Trophoblast cell (in vitro differentiated cells and primary cell): Measurements from ENCODE around the gene A1BG.
"Not testable (repeated sequence)": the region's sequence is repeated elsewhere in the genome, so short reads cannot be mapped to it uniquely, and the experiment has no call there.

ENCODE experiments used
- DNase-seq, 2 donors: peaks; one replicate each; pipeline ENCODE4 v3.0.0-alpha.2; 2016
- H2AFZ ChIP-seq: 2 replicates; pipeline ENCODE4 v1.6.1; 2013; ENCODE audit warnings: low read length, moderate library complexity, mild to moderate bottlenecking; ENCODE audit not compliant: insufficient read depth, poor library complexity
- H2AK5ac ChIP-seq: 2 replicates; pipeline ENCODE4 v1.6.1; 2013; ENCODE audit warnings: mild to moderate bottlenecking, low read length
- H2BK120ac ChIP-seq: 2 replicates; pipeline ENCODE4 v1.6.1; 2013; ENCODE audit warnings: low read length, mild to moderate bottlenecking, moderate library complexity; ENCODE audit not compliant: insufficient read depth, poor library complexity
- H2BK12ac ChIP-seq: 2 replicates; pipeline ENCODE4 v1.6.1; 2013; ENCODE audit warnings: mild to moderate bottlenecking, low read length, moderate library complexity
- H2BK5ac ChIP-seq: 2 replicates; pipeline ENCODE4 v1.6.1; 2013; ENCODE audit warnings: low read length, low read depth, moderate library complexity, mild to moderate bottlenecking; ENCODE audit not compliant: poor library complexity
- H3K14ac ChIP-seq: 2 replicates; pipeline ENCODE4 v1.6.1; 2013; ENCODE audit warnings: mild to moderate bottlenecking, low read length
- H3K18ac ChIP-seq: 2 replicates; pipeline ENCODE4 v1.6.1; 2013; ENCODE audit warnings: mild to moderate bottlenecking, low read length
- H3K23ac ChIP-seq: 2 replicates; pipeline ENCODE4 v1.6.1; 2013; ENCODE audit warnings: low read length
- H3K27ac ChIP-seq: 2 replicates; pipeline ENCODE4 v1.5.1; 2013; ENCODE audit warnings: low read depth, mild to moderate bottlenecking, inconsistent platforms, low read length, moderate library complexity
- H3K27me3 ChIP-seq: 2 replicates; pipeline ENCODE4 v1.6.1; 2013; ENCODE audit warnings: inconsistent platforms, mild to moderate bottlenecking, low read length, moderate library complexity; ENCODE audit not compliant: insufficient read depth
- H3K36me3 ChIP-seq, 2 experiments: 1 replicate in 1 of 2; 2 replicates in 1 of 2; pipeline ENCODE4 v1.6.1; 2013; ENCODE audit warnings: low read length in 2 of 2, mild to moderate bottlenecking in 2 of 2, moderate library complexity in 1 of 2; ENCODE audit not compliant: insufficient read depth in 2 of 2, control insufficient read depth in 1 of 2
- H3K4ac ChIP-seq: 2 replicates; pipeline ENCODE4 v1.6.1; 2013; ENCODE audit warnings: low read depth, mild to moderate bottlenecking, low read length, moderate library complexity
- H3K4me1 ChIP-seq, 2 experiments: 1 replicate in 1 of 2; 2 replicates in 1 of 2; pipeline ENCODE4 v1.6.1; 2013; ENCODE audit warnings: low read length in 2 of 2, mild to moderate bottlenecking in 2 of 2, moderate library complexity in 1 of 2; ENCODE audit not compliant: insufficient read depth in 2 of 2, control insufficient read depth in 1 of 2
- H3K4me2 ChIP-seq: 2 replicates; pipeline ENCODE4 v1.6.1; 2013; ENCODE audit warnings: inconsistent platforms, mild to moderate bottlenecking, low read length, moderate library complexity
- H3K4me3 ChIP-seq: 2 replicates; pipeline ENCODE4 v1.5.1; 2013; ENCODE audit warnings: mild to moderate bottlenecking, low read depth, low read length, inconsistent platforms
- H3K79me1 ChIP-seq: one replicate; pipeline ENCODE4 v1.6.1; 2013; ENCODE audit warnings: low read length
- H3K79me2 ChIP-seq: 2 replicates; pipeline ENCODE4 v1.6.1; 2013; ENCODE audit warnings: low read length, mild to moderate bottlenecking; ENCODE audit not compliant: control insufficient read depth, insufficient read depth, poor library complexity
- H3K9ac ChIP-seq: 2 replicates; pipeline ENCODE4 v1.6.1; 2013; ENCODE audit warnings: mild to moderate bottlenecking, low read length
- H3K9me3 ChIP-seq: 2 replicates; pipeline ENCODE4 v1.6.1; 2013; ENCODE audit warnings: low read depth, mild to moderate bottlenecking, control low read depth, inconsistent platforms, low read length; ENCODE audit not compliant: insufficient read depth
- H4K12ac ChIP-seq: 2 replicates; pipeline ENCODE4 v1.6.1; 2013; ENCODE audit warnings: low read depth, mild to moderate bottlenecking, low read length, moderate library complexity
- H4K8ac ChIP-seq: 2 replicates; pipeline ENCODE4 v1.6.1; 2013; ENCODE audit warnings: low read depth, mild to moderate bottlenecking, low read length, moderate library complexity
- H4K91ac ChIP-seq: one replicate; pipeline ENCODE4 v1.6.1; 2013; ENCODE audit warnings: low read depth, mild to moderate bottlenecking, low read length, moderate library complexity
- WGBS: extraction: QIAGEN DNeasy Blood & Tissue Kit; methylation state at CpG from one replicate; pipeline ENCODE4 v1.1.7; 2013; ENCODE audit warnings: missing lambda C conversion rate; ENCODE audit not compliant: insufficient read length, insufficient coverage; ENCODE audit errors: extremely low coverage; 5-methylcytosine and 5-hydroxymethylcytosine counted together

Gene A1BG

DNA sequence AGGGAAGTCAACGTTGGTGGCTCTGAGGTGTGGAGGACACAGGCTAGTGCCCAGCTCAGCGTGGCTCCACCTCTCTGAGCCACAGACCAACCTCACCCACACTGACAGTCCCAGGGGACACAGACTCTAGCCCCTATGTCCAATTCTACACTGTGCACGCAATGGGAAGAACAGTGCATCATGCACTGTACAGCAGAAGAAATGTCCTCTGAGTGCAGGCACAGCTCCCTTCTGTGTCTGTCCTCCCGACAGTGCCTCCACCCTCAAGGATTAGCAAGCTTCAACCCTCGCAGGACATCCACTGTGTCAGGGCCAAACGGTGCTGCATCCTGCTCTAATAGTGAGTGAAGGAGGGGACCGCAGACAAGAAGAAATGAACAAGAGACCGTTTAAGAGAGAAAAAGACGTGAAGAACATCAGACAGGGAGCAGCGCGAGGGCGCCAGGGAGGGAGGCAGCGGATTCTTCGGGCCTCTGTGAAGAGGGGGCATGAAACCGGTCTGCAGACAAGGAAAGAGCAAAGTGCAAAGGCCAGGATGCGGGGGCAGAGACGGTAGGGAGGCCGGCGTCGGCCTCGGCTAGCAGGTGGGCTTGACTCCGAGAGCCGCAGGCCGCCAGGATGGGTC lies 26.9 kb upstream of the A1BG start:
- Histone ChIP-seq H3K27ac (peak overlapping the region; percentile 68), H4K91ac (peak overlapping the region; percentile 48), H3K4ac (peak overlapping the region; percentile 18), H3K23ac (no peak overlapping the region), H2BK5ac (no peak overlapping the region), H3K9me3 (no peaks in the 10 kb centered on the region), H2BK120ac (no peak overlapping the region), H2AFZ (peak overlapping the region; percentile 68), H3K4me2 (peak overlapping the region; percentile 93), H3K4me1 (peaks cover 13 to 18% of the 10 kb centered on the region in 2 experiments), H3K79me2 (no peaks in the 10 kb centered on the region), H4K8ac (peak overlapping the region; percentile 91), H3K36me3 (no peaks in the 10 kb centered on the region), H3K14ac (peak overlapping the region; percentile 59), H3K4me3 (peak overlapping the region; percentile 84), H2AK5ac (peak overlapping the region; percentile 25), H2BK12ac (no peak overlapping the region), H3K9ac (peak overlapping the region; percentile 83), H4K12ac (peak overlapping the region; percentile 55), H3K79me1 (peaks cover 6% of the 10 kb centered on the region), H3K18ac (peak overlapping the region; percentile 27), H3K27me3 (no peaks in the 10 kb centered on the region)
- no CpG with 5 or more reads among the region's 24 CpGs for WGBS
- DNase-seq: peak in 1 of 2 donors; percentile 10

DNA sequence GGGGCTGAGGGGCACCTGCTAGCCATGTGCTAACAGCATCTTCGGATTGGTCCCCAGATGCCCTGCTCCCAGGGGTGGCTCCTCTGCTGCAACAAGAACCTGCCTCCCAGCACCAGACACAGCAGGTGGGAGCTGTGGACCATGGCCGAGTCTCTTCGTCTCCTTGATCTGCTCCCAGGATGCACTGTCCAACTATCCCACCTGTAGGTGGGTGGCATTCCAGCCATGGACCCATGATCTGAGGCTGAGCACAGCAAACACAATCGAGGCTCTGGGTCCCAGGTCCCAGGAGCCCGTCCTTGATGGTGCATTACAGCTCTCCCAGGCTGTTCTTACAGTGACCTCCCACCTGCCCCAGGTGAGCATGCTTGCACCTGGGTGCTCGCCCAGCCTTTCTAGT lies 26.0 kb upstream of the A1BG start:
- Histone ChIP-seq H3K36me3 (no peaks in the 10 kb centered on the region), H3K4ac (no peak overlapping the region), H3K79me2 (no peaks in the 10 kb centered on the region)

GRCh38 chr19:58376724-58377123 lies 23.4 kb upstream of the A1BG start:
- H3K4me1 ChIP-seq: peaks cover 12 to 17% of the 10 kb centered on the region in 2 experiments
- not testable (repeated sequence) for H3K36me3 ChIP-seq, H3K4me3 ChIP-seq, H3K79me1 ChIP-seq, H2AK5ac ChIP-seq, H3K27me3 ChIP-seq, H4K91ac ChIP-seq, H2BK12ac ChIP-seq, H3K18ac ChIP-seq, H3K4me2 ChIP-seq, H3K23ac ChIP-seq, H3K27ac ChIP-seq, H4K8ac ChIP-seq, H3K9ac ChIP-seq, H3K79me2 ChIP-seq, H2AFZ ChIP-seq, DNase-seq, H3K14ac ChIP-seq, H4K12ac ChIP-seq, H2BK5ac ChIP-seq, H3K4ac ChIP-seq, H2BK120ac ChIP-seq, H3K9me3 ChIP-seq
- no CpG with 5 or more reads among the region's 7 CpGs for WGBS

More for the DNA sequence above, 26.0 kb upstream of the A1BG start:
- H3K9me3 ChIP-seq: no peaks in the 10 kb centered on the region
- no peak overlapping the region for H3K4me3 ChIP-seq
- no peak overlapping the region for H3K4me2 ChIP-seq
- WGBS: no CpG with 5 or more reads among the region's 6 CpGs
- no peak overlapping the region for H2AK5ac ChIP-seq
- no peaks in the 10 kb centered on the region for H3K27me3 ChIP-seq
- DNase-seq: no peak
- H4K8ac ChIP-seq: no peak overlapping the region
- no peak overlapping the region for H2BK12ac ChIP-seq
- H3K79me1 ChIP-seq: peaks cover 6% of the 10 kb centered on the region
- peak overlapping the region; percentile 2 for H3K18ac ChIP-seq
- no peak overlapping the region for H2AFZ ChIP-seq
- peaks cover 13 to 14% of the 10 kb centered on the region in 2 experiments for H3K4me1 ChIP-seq
- H3K9ac ChIP-seq: no peak overlapping the region
- H4K12ac ChIP-seq: no peak overlapping the region
- no peak overlapping the region for H3K27ac ChIP-seq
- no peak overlapping the region for H4K91ac ChIP-seq
- no peak overlapping the region for H2BK5ac ChIP-seq
- H2BK120ac ChIP-seq: no peak overlapping the region
- no peak overlapping the region for H3K23ac ChIP-seq
- H3K14ac ChIP-seq: no peak overlapping the region

DNA sequence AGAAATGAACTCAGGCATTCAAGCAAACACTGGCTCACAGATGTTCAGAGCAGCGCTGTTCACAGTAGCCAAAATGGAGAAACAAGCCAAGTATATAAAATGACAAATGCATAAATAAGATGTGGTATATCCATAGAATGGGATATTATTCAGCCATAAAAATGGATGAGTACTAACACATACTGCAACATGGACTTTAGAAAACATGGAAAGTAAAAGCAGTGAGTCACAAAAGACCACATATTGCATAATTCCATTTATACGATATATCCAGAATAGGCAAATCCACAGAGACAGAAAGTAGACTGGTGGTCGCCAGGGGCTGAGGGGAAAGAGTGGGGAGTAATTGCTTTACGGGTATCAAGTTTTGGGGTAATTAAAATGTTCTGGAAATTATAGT lies 20.9 kb upstream of the A1BG start:
- Histone ChIP-seq H4K8ac (no peak overlapping the region), H3K18ac (no peak overlapping the region), H3K27me3 (no peaks in the 10 kb centered on the region), H4K91ac (no peak overlapping the region), H3K23ac (no peak overlapping the region), H3K4me2 (no peak overlapping the region), H2BK12ac (no peak overlapping the region), H2AK5ac (no peak overlapping the region), H3K9me3 (no peaks in the 10 kb centered on the region), H3K79me1 (no peaks in the 10 kb centered on the region), H3K79me2 (no peaks in the 10 kb centered on the region), H3K36me3 (no peaks in the 10 kb centered on the region), H2BK120ac (no peak overlapping the region), H4K12ac (no peak overlapping the region), H3K4me3 (no peak overlapping the region), H3K4ac (no peak overlapping the region), H3K27ac (no peak overlapping the region), H3K4me1 (peaks cover 3 to 9% of the 10 kb centered on the region in 2 experiments), H2AFZ (no peak overlapping the region), H2BK5ac (no peak overlapping the region), H3K9ac (no peak overlapping the region), H3K14ac (no peak overlapping the region)
- DNase-seq: no peak
- WGBS: no CpG with 5 or more reads among the region's 4 CpGs
